H54 (cell line): ENCODE measurements around the gene IFT43.
A peak's percentile ranks its signal among the peaks of the same experiment; 100 is the strongest.

Experiments used
- DNase-seq: peaks from one replicate; pipeline ENCODE4 v3.0.0; 2011; ENCODE audit warnings: low spot score, mixed read lengths; ENCODE audit not compliant: insufficient read length
- FAIRE-seq: peaks from 3 replicates; lab custom pipeline; 2011; peaks lifted over from hg19 to GRCh38; lab: Jason Lieb, UNC
- POLR2A ChIP-seq: IDR thresholded peaks from 2 replicates; pipeline ENCODE4 v1.6.1; 2011; ENCODE audit warnings: low read depth, mild to moderate bottlenecking, low read length

IFT43 gene

DNA sequence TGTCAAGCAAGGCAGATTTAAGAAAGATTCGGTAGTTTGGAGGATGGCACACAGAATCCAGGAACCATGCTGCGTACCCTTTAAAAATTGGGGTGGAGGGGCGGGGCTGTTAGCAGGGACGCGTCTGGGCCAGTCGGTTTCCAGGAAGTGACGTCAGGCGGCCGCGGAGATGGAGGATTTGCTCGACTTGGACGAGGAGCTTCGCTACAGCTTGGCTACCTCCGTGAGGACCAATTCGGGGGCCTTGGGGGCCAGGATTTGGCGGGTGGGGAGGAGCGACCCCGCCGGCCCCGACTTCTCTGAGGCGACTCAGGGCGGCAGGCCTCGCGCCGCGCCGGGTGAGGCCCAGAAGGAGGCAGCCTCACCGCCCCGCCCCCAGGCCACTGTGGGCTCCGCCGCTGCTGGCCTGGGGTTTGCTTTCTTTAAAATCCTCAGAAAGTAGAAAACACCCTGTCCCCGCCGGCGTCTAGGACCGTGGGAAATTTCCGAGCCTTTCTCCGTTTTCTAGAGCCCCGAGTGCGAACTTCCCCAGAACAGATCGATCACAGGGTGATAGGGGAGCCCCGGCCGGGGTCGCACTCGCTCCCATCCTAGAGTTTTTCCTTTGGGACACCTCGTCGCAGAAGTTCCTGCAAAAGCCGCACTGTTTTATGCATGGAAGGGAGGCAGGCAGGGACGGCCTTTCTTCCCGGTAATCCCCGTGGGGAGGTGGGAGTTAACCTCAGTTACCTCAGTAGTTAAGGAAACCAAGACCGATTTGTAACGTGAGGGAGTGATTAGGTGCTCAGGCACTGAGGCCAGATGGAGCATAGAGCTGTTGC lies at the start of gene IFT43:
IFT43 (plus strand) TSS at position 146 of the 821 bp plus-strand sequence; CDS start at position 170, 24 bp downstream.
- DNase-seq: peak; percentile 67
- no peak for FAIRE-seq
- no peak for TF ChIP-seq POLR2A

DNA sequence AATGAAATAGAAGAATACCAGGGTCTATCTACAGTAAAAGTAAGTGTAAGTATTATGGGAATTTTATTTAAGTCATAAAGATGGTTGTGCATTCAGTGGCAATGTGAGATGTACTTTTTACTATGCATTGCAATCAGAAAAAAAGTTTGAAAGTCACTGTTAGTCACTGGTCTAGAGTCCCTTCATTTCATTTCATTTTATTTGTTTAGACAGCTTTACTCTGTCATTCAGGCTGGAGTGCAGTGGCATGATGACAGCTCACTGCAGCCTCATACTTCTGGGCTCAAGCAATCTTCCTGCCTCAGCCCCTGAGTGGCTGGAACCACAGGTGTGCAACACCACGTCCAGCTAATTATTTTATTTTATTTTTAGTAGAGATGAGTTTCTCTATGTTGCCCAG lies 46.4 kb upstream of the IFT43 start:
- no peak for TF ChIP-seq POLR2A
- DNase-seq: no peak
- no peak for FAIRE-seq

DNA sequence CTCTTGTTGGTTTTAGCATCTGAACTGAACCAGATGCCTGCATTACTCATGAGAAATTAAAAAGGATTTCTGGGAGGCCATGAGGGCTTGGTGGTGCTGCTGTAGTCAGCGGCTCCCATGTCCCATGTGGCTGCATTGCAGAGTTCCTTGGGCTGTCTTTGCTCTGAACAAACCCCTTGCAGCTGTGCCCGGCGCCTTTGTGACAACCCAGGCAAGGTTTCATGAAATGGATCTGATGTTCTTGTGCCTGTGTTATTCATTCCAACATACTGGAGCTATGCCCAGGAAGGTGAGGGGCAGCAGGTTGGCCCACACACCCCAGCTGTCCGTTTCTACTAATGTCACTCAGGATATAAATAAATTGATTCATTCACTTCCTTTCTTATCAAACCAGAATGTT lies 44.5 kb upstream of the IFT43 start:
- no peak for FAIRE-seq
- no peak for TF ChIP-seq POLR2A
- DNase-seq: no peak

DNA sequence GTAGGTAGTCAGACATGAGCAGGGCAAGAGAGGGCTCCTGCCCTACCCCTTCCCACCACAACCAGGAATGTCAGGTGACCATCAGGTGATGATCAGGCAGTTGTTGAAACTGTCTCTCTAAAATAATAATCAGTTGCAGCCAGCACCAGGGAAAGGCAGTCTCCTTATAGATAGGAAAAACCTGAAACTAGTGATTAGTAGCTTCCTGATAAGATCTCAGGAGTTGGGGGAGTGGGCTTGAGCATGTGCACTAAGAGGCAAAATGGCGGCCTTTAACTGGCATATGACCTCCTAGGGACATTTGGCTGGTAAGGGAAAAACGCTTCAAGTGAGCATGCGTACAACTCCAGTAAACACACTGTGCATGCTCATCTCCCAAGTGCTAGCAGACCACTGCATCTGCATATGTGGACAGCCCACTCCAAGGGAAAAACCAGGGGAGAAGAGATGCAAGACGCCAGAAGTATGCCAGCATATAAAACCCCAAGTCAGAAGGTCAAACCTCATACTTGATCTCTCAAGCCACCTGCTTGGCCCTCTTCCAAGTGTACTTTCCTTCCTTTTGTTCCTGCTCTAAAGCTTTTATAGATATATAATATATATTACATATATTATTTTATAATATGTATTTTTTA lies 40.8 kb upstream of the IFT43 start:
- DNase-seq (no peak), FAIRE-seq (no peak)
- no peak for TF ChIP-seq POLR2A

DNA sequence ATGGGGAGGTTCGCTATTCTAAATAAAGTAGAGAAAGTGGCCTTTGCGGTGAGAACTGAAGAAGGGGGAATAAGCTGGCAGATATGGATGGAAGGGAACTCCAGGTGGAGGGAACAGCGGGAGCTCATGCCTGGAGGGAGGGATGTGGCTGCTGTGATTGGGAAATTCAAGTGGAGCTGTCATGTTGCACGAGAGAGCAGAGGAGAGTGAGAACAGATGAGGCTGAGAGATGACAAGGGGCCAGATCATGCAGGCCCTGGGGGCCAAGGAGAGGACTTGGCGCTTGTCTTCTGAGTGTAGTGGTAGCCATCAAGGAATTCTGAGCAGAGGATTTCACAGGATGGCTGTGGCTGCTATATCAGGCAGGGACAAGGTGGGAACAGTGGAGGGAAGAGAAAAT lies 38.8 kb upstream of the IFT43 start:
- FAIRE-seq: no peak
- no peak for DNase-seq
- TF ChIP-seq POLR2A: no peak

DNA sequence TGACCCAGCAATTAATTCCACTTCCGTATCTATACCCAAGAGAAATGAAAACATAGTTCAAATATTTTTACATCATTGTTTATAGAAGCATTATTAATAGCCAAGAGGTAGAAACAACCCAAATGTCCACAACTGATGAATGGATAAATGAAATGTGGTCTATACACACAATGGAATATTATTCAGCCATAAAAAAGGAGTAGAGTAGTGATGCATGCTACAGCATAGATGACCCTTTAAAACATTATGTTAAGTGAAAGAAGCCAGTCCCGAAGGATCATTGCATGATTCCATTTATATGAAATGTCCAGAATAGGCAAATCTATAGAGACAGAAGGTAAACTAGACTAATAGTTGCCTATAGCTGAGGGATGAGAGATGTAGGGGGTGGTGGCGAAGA lies 33.1 kb upstream of the IFT43 start:
- TF ChIP-seq POLR2A: no peak
- DNase-seq (no peak), FAIRE-seq (no peak)

DNA sequence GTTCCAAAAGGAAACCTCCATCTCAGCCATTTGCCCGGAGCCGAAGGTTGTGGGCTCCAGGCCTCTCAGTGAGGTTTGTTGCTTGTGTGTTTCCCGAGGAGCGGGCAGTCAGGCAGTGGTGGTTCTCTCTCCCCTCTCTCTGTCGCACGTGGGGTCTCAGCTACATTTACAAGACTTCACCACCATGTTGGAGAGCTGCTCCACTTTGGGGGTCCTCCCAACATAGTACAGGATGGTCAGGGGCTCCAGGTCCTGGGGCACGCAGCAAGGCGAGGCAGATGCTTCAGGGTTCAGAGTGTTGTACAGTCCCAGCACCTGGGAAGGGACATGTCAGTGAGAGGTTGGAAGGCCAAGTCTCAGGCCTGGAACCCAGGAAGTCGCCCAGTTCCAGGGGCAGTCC lies 26.5 kb upstream of the IFT43 start:
- TF ChIP-seq POLR2A: no peak
- FAIRE-seq: no peak
- DNase-seq: no peak

DNA sequence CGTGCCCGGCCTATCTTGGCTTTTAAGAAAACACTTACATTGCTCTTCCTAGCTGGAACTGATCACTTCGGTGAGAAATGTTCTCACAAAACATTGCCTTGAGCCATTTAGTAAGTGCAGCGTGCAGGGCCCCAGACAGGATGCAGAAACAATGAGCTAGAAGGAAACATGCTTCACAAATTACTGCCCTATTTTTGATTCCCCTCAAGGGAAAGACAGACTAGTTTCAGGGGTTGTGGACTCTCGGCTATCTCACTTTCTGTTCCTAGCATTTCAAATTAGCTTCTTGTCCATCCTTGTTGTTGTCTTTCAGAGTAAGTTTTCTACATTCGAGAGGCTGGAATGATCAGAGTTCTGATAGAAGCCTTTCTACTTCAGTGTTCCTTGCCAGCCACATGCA lies 25.3 kb upstream of the IFT43 start:
- FAIRE-seq: no peak
- DNase-seq: no peak
- TF ChIP-seq POLR2A: no peak

DNA sequence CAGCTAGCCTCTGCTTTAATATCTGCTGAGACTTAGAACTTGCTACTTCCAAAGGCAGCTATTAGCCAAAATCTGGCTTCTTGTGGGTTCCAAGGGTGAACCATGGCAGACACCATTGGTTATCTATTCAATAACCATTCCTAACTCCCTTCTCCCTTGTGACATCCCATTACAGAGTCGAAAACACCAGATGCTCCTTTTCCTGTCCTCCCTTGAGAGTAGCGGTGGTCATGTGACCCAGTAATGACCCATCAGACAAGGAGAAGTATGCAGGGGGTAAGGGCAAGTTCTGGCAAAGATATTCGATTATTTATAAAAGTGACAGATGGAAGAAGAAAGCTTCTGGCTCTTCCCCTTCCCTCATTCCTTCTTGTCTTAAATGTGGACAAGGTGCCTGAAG lies 23.9 kb upstream of the IFT43 start:
- no peak for FAIRE-seq
- no peak for DNase-seq
- TF ChIP-seq POLR2A: no peak

DNA sequence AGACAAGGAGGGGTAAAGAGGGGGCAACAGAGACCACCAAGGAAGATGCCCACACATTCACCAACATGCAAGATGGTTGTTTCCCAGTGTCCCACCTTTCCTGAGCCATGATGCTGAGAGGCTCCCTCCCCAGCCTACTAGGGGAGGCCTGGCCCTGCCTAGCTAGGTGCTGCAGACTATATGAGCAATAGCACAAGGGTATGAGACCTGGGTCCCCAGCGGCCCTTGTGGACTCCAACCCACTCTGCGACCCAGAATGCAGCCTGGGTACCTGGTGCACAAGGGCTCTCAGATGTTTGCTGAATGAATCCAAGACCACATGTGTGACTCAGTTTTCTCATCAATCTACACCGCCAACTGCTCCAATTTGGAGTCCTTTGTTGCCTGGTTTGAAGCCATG lies 17.7 kb upstream of the IFT43 start:
- no peak for FAIRE-seq
- TF ChIP-seq POLR2A: no peak
- no peak for DNase-seq

DNA sequence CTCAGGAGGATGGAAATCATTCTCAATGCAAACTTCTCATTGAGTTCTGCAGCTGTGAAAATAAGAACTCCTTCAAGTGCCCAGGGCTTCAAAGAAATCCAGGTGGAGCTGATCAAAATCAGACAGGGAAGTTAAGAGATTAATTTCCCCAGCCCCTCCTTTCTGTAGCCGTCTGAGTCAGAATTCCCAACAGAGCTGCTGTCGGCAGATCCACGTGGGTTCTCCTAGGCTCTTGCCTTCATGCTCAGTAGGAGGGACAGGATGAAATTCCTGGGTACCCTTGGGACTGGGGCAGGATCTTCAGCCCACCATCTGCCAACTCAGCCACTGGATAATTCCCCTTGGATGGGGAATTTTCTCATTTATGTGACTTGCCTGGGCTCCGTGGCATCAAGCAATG lies 17.1 kb upstream of the IFT43 start:
- DNase-seq: no peak
- no peak for FAIRE-seq
- TF ChIP-seq POLR2A: no peak

DNA sequence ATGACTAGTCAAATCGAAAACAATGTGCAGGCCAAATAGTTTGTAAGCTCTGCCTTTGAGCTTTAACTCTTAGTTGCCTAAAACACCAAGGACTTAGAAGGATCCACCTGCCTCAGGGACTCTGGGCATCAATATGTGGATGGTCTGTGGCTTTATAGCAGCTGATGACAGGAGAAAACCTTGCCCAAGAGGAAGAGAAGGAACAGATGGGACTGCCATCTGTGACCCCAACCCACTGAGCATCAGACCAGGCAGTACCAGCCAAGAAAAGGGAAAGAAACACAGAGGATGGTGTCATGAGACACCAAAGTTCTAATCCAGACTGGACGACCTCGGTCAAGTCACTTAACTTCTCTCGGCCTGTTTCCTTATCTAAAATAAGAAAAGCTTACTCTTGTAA lies 16.4 kb upstream of the IFT43 start:
- no peak for FAIRE-seq
- no peak for DNase-seq
- TF ChIP-seq POLR2A: no peak

DNA sequence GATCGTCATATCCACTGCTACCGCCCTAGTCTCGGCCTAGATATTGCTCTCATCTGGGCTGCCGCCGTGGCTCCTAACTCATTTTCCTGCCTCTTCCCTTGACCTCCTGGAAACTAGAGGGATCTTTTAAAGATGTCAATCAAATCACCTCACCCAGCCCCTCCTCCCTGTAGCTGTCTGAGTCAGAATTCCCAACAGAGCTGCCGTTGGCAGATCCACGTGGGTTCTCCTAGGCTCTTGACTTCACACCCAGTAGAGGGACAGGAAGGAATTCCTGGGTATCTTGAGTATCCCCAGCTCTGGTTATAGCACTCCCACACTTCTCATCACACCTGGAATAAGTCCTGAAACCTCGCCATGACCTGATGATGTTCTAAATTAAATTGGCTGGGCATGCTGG lies 15.7 kb upstream of the IFT43 start:
- no peak for FAIRE-seq
- DNase-seq: no peak
- no peak for TF ChIP-seq POLR2A

DNA sequence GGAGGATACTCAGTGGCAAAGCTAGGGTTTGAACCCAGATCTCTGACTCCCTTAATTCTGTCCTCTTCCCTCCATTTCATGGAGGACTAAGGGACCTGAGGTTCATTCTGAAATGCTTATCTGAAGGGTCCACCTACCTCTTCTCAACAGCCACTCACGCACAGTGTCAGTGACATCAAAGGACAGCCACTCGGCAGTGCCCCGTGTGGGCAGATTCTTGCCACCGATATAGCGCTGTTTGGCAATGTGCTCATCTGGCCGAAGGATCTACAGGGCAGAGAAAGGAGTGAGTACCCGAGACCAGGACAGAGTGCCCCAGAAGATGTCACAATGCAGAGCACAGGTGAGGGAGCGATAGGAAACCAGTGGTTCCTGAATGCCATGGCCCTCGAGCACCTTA lies 14.6 kb upstream of the IFT43 start:
- FAIRE-seq (no peak), DNase-seq (no peak)
- no peak for TF ChIP-seq POLR2A

DNA sequence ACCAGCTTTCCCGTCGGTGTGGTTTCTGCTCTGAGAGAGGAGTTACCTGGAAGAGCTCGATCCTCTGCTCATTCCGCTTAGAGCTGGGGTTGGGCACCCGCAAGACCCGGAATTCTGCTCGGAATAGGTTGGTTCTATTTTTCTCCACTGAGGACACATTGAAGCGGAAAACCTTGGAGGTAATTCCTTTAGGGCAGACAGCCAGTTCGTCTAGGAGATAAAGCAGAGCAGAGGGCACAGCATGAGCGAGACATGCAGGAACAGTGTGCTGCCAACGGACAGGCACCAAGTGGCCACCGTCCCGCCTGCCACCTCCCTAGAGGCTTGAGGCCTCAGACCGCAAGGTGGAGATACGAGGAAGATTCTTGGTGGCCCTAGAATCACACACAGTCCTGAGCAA lies 14.1 kb upstream of the IFT43 start:
- TF ChIP-seq POLR2A: no peak
- FAIRE-seq (no peak), DNase-seq (no peak)
